Hematopoietic multipotent progenitor cell (in vitro differentiated cells): Measurements from ENCODE around the gene JPH3. TPM values are rescaled to one million over a fixed set of nuclear protein-coding genes. Genes with fewer than 3 reads are reported as not detected.

Experiments
- DNase-seq, 3 donors: peaks; one replicate each; pipeline ENCODE4 v3.0.0-alpha.2; 2011 to 2015; ENCODE audit warnings: low read depth in 2 of 3, low spot score in 2 of 3
- total RNA-seq: library from RNA; depleted of rRNA; stranded (reverse); fragments of >200 nt; gene quantifications from one replicate; pipeline ENCODE4 v1.2.3, GENCODE V29; 2012

The JPH3 gene
- total RNA-seq, 1 donor, result not detected

DNA sequence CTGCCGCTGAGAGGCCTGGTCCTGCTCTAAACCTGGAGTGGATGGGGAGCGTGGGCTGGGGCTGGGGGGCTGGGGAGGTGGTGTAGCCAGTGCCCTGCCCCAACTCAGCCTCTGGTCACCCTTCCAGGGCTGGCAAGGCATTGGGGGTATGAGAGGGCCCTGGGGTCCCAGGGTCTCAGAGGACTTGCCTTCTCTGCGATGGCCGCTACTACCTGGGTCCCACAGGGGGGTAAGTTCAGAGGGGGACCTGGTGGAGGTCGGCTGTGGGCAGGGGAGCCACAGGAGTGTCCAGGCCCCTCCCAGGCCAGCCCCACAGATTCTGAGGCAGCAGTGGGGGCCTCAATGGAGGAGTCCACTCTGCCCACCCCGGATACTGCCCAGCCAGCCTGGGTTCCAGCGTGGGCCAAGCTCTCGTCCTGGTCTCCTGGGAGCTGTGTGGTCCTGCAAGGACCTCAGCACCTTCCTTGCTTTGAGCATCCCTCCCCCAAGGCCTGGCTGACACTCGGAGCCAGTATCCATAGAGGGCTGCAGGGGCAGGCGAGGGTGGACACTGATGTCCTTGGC lies 20.5 kb downstream of the JPH3 start:
- DNase-seq, result no peak

- DNase-seq, result no peak
These were observed 23.0 kb downstream of the JPH3 start for GRCh38 chr16:87625241-87625797.

GRCh38 chr16:87626401-87626800 lies 24.1 kb downstream of the JPH3 start:
- DNase-seq, result no peak

GRCh38 chr16:87626905-87627304 lies 24.6 kb downstream of the JPH3 start:
- DNase-seq, result no peak

- no peak for DNase-seq
These were observed 25.4 kb downstream of the JPH3 start for GRCh38 chr16:87627542-87628245.

GRCh38 chr16:87628246-87628923 lies 26.1 kb downstream of the JPH3 start:
- DNase-seq, result no peak

- DNase-seq, result no peak
These were observed 26.6 kb downstream of the JPH3 start for GRCh38 chr16:87628940-87629339.

- DNase-seq, result no peak
These were observed 28.8 kb downstream of the JPH3 start for GRCh38 chr16:87631067-87631466.

- DNase-seq, result no peak
These were observed 32.1 kb downstream of the JPH3 start for GRCh38 chr16:87634411-87634810.

DNA sequence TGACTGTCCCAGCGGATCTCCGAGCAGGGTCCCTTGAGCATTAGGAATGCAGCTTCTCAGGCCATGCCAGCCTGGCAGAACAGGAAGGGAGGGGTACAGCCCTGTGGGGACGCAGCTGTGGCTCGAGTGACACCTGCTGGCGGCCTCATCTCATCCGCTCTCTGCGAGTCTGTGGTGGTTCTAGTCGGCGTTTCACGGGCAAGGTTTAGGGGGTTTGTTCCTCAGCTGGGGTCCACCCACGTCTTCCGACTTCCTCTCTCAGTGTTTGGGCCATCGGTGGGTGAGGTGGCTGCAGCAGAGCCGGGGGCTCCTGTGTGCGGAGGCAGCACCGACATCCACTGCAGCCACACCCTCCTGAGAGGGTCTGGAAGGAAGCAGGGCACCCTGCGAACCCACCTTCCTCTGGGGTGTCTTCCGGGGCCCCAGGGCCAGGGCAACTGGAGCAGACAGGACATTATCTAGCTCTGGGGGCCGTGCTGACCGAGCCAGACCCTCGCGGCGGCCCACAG lies 33.3 kb downstream of the JPH3 start:
- DNase-seq, result peak; percentile 48 to 74 (median 57)

DNA sequence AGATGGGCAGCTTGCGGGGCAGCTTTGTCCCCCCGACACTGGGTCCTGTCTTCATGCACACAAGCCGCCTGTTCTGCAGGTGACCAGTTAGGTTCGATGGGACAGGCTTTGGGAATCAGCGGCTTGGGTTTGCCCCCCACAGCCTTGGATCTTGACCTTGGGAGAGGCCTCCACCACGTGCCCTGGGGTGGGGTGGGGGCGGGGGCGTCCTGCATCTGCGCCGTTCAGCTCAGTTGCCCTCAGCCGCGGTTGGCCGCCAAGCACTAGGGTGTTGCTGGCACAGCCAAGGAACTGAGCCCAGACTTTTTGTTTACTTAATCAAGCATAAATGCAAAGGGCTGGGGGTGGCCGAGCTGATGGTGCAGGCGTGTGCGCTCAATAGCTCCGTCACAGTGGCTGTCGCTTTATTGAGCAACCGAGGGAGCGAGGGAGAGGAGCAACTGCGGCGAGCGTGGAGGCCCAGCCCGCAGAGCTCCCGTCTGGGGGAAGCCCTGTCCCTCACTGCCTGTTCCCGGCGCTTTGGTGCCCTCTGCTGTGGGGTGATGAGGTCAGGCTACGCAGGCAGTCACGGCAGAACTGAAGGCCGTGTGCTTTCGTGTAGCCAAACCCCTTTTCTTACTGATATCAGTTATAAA lies 33.9 kb downstream of the JPH3 start:
- DNase-seq, result peak; percentile 54 to 84 (median 72)

DNA sequence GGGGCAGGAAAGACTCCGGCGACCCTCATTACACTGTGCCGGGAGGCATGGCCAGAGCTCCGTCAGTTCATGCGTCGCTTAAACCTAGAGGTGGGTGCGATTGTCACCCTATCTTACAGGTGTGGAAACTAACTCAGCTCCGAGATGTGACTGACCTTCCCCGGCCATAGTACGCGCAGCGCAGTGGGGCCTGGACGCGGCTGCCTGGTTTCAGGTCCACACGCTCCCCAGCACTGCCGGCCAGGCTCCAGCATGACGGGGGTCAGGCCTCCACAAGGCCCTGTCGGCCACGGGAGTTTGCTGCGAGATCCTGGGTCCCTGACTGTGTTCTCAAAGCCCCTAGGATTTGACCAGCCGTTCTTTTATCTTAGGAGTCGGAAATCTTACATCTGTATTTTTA lies 34.4 kb downstream of the JPH3 start:
- DNase-seq, result no peak

- DNase-seq, result no peak
These were observed 35.0 kb downstream of the JPH3 start for GRCh38 chr16:87637357-87637756.

GRCh38 chr16:87638736-87639135 lies 36.4 kb downstream of the JPH3 start:
- DNase-seq, result no peak

DNA sequence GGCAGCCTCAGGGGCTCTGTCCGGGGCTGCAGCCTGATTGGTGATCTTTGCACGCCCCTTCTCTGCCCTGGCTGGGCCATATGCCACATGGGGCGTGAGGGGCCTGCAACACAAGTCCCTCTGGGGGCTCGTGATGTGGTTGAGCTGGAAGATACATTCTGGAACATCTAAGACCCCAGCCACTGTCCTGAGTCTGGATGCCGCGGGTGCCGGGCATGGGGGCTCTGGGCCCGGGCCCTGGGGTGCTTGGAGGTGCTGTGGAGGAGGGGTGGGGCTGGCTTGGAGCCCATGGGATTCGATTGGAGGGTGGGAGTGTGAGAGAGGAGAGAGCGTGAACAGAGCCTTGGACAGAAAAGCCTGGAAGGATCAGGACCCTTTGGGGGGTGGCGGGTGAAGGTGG lies 39.4 kb downstream of the JPH3 start:
- no peak for DNase-seq

DNA sequence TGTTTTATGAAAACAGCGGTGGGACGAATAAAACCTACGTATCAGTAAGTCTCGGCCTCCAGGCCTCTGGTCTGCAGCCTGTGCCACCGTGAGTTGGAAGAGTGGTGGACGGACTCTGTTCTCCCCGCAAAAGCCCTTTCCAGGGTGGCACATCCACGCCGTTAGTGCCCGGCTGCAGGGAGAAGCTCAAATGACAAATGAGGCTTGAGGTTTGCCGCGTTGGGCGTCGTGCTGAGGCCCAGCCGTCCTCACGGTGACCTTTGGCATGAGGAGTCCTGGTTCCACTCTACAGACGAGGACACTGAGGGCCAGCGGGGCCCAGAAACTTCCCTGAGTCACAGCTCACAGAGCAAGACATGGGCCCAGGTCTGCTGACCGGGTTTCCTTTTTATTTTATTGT lies 40.2 kb downstream of the JPH3 start:
- no peak for DNase-seq

DNA sequence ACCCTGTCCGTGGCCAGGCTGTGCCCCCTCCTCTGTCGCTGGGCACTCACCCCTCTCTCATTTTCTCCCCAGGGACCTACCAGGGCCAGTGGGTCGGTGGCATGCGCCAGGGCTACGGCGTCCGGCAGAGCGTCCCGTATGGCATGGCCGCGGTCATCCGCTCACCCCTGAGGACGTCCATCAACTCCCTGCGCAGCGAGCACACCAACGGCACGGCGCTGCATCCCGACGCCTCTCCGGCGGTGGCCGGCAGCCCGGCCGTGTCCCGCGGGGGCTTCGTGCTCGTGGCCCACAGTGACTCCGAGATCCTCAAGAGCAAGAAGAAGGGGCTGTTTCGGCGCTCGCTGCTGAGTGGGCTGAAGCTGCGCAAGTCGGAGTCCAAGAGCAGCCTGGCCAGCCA lies 41.9 kb downstream of the JPH3 start:
- no peak for DNase-seq

- no peak for DNase-seq
These were observed 42.3 kb downstream of the JPH3 start for GRCh38 chr16:87644596-87644995.

GRCh38 chr16:87645802-87646201 lies 43.5 kb downstream of the JPH3 start:
- no peak for DNase-seq

GRCh38 chr16:87647431-87648185 lies 45.3 kb downstream of the JPH3 start:
- DNase-seq, result no peak
